Fibroblast of villous mesenchyme (primary cell): ENCODE results near the gene COL27A1. TPM values are rescaled to one million over a fixed set of nuclear protein-coding genes. Genes with fewer than 3 reads are reported as not detected.

Experiments
- DNase-seq: peaks from one replicate; pipeline ENCODE4 v3.0.0-alpha.2; 2010; ENCODE audit warnings: low read depth
- H3K4me3 ChIP-seq: 2 replicates; pipeline ENCODE4 v1.5.1; 2011; ENCODE audit warnings: low read depth, mild to moderate bottlenecking, low read length
- total RNA-seq: library from RNA; depleted of rRNA; stranded (reverse); fragments of >200 nt; gene quantifications from 2 replicates; pipeline ENCODE4 v1.2.3, GENCODE V29; 2012
- TF ChIP-seq, protein P1 (sequence below): IDR thresholded peaks from 2 replicates; pipeline ENCODE4 v1.5.1; 2012; ENCODE audit warnings: low read depth, mild to moderate bottlenecking, low read length; ENCODE audit not compliant: insufficient read depth

COL27A1 gene
- total RNA-seq, 1 donor = 23.3 TPM

GRCh38 chr9:114338187-114338586 is 182.8 kb downstream of the COL27A1 start:
- TF ChIP-seq, protein P1, sequence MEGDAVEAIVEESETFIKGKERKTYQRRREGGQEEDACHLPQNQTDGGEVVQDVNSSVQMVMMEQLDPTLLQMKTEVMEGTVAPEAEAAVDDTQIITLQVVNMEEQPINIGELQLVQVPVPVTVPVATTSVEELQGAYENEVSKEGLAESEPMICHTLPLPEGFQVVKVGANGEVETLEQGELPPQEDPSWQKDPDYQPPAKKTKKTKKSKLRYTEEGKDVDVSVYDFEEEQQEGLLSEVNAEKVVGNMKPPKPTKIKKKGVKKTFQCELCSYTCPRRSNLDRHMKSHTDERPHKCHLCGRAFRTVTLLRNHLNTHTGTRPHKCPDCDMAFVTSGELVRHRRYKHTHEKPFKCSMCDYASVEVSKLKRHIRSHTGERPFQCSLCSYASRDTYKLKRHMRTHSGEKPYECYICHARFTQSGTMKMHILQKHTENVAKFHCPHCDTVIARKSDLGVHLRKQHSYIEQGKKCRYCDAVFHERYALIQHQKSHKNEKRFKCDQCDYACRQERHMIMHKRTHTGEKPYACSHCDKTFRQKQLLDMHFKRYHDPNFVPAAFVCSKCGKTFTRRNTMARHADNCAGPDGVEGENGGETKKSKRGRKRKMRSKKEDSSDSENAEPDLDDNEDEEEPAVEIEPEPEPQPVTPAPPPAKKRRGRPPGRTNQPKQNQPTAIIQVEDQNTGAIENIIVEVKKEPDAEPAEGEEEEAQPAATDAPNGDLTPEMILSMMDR = no peak
- no peak for DNase-seq
- no peak overlapping the region for H3K4me3 ChIP-seq

- DNase-seq = peak; percentile 52
- no peak overlapping the region for H3K4me3 ChIP-seq
- TF ChIP-seq, protein P1 = peak; percentile 89
These were observed 184.0 kb downstream of the COL27A1 start for GRCh38 chr9:114339130-114339908.

- H3K4me3 ChIP-seq = no peak overlapping the region
- TF ChIP-seq, protein P1 = no peak
- no peak for DNase-seq
These were observed 186.0 kb downstream of the COL27A1 start for GRCh38 chr9:114341152-114341830.

DNA sequence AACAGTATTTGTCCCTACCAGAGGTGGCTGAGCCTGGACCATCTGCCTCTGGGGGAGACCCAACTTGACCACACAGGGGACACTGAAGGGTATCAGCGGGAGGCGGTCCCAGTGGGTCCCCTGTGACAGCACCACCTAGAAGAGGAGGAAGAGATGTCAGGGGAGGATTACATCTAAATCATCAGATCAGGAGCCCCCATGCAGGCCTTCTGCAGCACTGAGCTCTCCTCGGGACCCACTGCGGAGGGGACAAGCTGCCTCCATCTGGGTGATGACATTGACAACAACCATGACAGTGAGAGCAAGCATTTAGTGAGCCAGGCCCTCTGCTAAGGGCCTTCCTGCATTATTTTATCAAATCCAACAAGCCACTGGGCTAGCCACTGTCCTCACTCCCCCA is 186.7 kb downstream of the COL27A1 start:
- TF ChIP-seq, protein P1 = no peak
- no peak overlapping the region for H3K4me3 ChIP-seq
- DNase-seq = no peak

- DNase-seq = no peak
- H3K4me3 ChIP-seq = no peak overlapping the region
- TF ChIP-seq, protein P1 = no peak
These were observed 187.6 kb downstream of the COL27A1 start for GRCh38 chr9:114342755-114343440.

- TF ChIP-seq, protein P1 = no peak
- H3K4me3 ChIP-seq = no peak overlapping the region
- peak; percentile 66 for DNase-seq
These were observed 188.3 kb downstream of the COL27A1 start for GRCh38 chr9:114343471-114344187.
